ENCODE data around the gene SLC2A10. TPM values are rescaled to one million over a fixed set of nuclear protein-coding genes. Genes with fewer than 3 reads are reported as not detected.

The SLC2A10 gene
- total RNA-seq, 4 donors from 2014 or later: 10.0 to 20.1 (median 11.5) TPM

DNA sequence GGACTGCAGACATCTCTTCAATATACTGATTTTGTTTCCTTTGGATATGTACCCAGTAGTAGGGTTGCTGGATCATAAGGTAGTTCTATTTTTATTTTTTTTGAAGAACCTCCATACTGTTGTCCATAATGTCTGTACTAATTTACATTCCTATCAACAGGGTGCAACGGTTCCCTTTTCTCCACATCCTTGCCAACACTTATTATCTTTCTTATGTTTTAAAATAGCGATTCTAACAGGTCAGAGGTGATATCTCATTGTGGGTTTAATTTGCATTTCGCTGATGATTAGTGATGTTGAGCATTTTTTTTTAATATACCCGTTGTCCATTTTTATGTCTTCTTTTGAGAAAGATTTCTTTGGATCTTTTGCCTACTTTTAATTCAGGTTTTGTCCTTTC is 18.3 kb upstream of the SLC2A10 start:
- H3K9me3 ChIP-seq: no peaks in the 10 kb centered on the region
- H3K36me3 ChIP-seq: peaks cover 0 to 9% of the 10 kb centered on the region in 2 donors
- no peak for TF ChIP-seq EP300 (IDR thresholded peaks at IDR 0.05)
- no peak for TF ChIP-seq POLR2A (IDR thresholded peaks at IDR 0.05)
- TF ChIP-seq, protein P1, sequence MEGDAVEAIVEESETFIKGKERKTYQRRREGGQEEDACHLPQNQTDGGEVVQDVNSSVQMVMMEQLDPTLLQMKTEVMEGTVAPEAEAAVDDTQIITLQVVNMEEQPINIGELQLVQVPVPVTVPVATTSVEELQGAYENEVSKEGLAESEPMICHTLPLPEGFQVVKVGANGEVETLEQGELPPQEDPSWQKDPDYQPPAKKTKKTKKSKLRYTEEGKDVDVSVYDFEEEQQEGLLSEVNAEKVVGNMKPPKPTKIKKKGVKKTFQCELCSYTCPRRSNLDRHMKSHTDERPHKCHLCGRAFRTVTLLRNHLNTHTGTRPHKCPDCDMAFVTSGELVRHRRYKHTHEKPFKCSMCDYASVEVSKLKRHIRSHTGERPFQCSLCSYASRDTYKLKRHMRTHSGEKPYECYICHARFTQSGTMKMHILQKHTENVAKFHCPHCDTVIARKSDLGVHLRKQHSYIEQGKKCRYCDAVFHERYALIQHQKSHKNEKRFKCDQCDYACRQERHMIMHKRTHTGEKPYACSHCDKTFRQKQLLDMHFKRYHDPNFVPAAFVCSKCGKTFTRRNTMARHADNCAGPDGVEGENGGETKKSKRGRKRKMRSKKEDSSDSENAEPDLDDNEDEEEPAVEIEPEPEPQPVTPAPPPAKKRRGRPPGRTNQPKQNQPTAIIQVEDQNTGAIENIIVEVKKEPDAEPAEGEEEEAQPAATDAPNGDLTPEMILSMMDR (IDR thresholded peaks at IDR 0.05): no peak
- TF ChIP-seq POLR2AphosphoS5 (IDR thresholded peaks at IDR 0.05): no peak
- H3K27ac ChIP-seq: no peak overlapping the region
- 67 to 73% methylated on average over 1 to 4 of the region's 4 CpGs for WGBS, 2 donors (ENCODE audit: low coverage in 1 of 2)
- no peak overlapping the region for H3K4me3 ChIP-seq
- ATAC-seq: no peak
- no peaks in the 10 kb centered on the region for H3K27me3 ChIP-seq
- H3K4me1 ChIP-seq: peaks cover 15 to 31% (median 16%) of the 10 kb centered on the region in 3 donors

DNA sequence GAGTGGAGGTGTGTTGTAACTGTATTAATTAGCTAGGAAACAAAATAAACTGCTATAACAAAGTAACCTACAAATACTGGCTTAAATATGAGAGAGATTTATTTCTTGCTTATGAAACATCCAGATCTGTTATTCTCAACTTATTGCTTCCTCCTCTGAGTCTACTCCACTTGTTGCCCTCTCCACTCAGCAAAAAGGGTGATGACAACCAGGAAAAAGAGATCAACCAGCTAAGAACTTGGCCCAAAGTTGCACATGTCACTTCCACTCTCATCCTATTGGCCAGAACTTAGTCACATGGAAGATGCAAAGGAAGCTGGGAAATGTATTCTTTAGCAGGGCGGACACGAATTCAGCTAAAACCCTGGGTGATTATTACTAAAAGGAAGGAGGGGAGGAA is 15.0 kb upstream of the SLC2A10 start:
- ATAC-seq: peak; percentile 18
- no peaks in the 10 kb centered on the region for H3K27me3 ChIP-seq
- no peaks in the 10 kb centered on the region for H3K9me3 ChIP-seq
- 30 to 40% methylated on average over 1 to 2 of the region's 2 CpGs for WGBS, 2 donors (ENCODE audit: low coverage in 1 of 2)
- H3K36me3 ChIP-seq: no peaks in the 10 kb centered on the region
- no peak for TF ChIP-seq EP300 (IDR thresholded peaks at IDR 0.05)
- TF ChIP-seq POLR2A (IDR thresholded peaks at IDR 0.05): no peak
- no peak for TF ChIP-seq POLR2AphosphoS5 (IDR thresholded peaks at IDR 0.05)
- TF ChIP-seq, protein P1 (IDR thresholded peaks at IDR 0.05): no peak
- H3K27ac ChIP-seq: no peak overlapping the region
- peaks cover 0 to 7% (median 2%) of the 10 kb centered on the region in 3 donors for H3K4me1 ChIP-seq
- H3K4me3 ChIP-seq: no peak overlapping the region

DNA sequence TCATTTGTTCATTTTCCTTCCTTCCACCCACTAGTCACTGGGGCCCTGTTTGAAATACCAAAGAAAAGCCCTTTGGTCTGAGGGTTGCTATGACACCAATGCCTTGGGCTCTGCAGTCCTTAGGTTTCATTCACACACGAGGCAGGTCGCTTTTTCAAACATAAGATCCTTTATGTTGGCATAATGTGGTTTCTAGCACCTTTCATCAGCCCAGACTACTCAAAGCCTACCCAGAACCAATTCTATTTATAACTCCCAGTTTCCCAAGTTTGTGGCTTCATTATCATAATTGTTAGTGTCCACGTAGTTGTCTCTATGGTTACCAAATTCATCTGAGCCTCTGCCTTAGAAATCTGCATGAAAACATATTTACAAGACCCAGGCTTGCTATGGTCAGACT is 13.6 kb upstream of the SLC2A10 start:
- no peaks in the 10 kb centered on the region for H3K9me3 ChIP-seq
- no peak for ATAC-seq
- H3K36me3 ChIP-seq: no peaks in the 10 kb centered on the region
- H3K27me3 ChIP-seq: peaks cover 14% of the 10 kb centered on the region
- H3K4me3 ChIP-seq: no peak overlapping the region
- TF ChIP-seq POLR2A (IDR thresholded peaks at IDR 0.05): no peak
- TF ChIP-seq, protein P1 (IDR thresholded peaks at IDR 0.05): no peak
- TF ChIP-seq EP300 (IDR thresholded peaks at IDR 0.05): no peak
- TF ChIP-seq POLR2AphosphoS5 (IDR thresholded peaks at IDR 0.05): no peak
- no peaks in the 10 kb centered on the region for H3K4me1 ChIP-seq
- 44 to 46% methylated on average over 2 to 3 of the region's 3 CpGs for WGBS, 2 donors (ENCODE audit: low coverage in 1 of 2)
- H3K27ac ChIP-seq: no peak overlapping the region

DNA sequence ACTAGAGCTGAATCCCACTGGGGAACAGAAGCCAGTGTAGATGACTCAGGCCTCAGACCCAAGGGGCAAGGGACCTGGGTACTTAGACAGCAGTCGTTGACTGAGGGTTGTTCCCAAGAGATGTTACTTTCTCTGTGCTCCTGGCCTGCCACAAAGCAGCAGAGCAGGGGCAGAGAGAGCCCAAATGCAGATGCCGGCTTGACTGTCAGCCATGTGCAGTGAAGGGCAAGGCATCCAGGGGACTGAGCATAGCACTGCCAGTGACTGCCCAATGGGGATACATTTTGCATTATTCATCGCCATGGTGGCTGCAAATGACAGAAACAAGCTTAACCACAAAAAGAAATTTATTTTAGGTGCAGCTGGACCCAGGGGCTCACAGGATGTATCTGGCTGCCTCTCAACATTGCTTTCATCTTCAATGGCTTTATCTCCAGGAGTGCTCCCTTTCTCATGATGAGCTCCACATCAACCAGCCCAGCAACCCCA is 12.6 kb upstream of the SLC2A10 start:
- H3K27me3 ChIP-seq: peaks cover 17% of the 10 kb centered on the region
- no peak overlapping the region for H3K27ac ChIP-seq
- no peaks in the 10 kb centered on the region for H3K9me3 ChIP-seq
- no peak overlapping the region for H3K4me3 ChIP-seq
- H3K4me1 ChIP-seq: no peaks in the 10 kb centered on the region
- WGBS, 2 donors (ENCODE audit: low coverage in 1 of 2): 100% methylated on average over 1 of the region's 3 CpGs; no CpG with 5 or more reads in 1 of the 2 donors
- ATAC-seq: no peak
- no peaks in the 10 kb centered on the region for H3K36me3 ChIP-seq
- TF ChIP-seq EP300 (IDR thresholded peaks at IDR 0.05): no peak
- TF ChIP-seq POLR2AphosphoS5 (IDR thresholded peaks at IDR 0.05): no peak

DNA sequence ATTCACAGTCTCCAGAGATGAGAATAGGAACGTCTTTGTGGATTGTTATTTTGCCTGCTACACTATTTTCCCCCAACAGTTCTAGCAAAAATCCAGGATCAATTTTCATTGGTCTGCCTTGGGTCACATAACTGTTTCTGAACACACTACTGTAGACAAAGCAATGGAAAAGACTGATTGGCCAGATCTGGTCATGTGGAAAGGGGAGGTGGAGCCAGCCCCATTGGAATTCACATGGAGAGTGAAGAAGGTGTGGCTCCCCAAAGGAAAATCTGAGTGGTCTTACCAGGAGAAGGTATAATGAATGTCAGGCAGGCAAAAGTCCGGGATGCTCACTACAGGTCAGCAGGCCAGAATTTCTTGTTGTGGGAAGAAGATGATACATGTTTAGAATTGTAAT is 10.7 kb upstream of the SLC2A10 start:
- H3K27ac ChIP-seq: no peak overlapping the region
- no peaks in the 10 kb centered on the region for H3K4me1 ChIP-seq
- 63 to 88% methylated on average over 2 of the region's 2 CpGs for WGBS, 2 donors (ENCODE audit: low coverage in 1 of 2)
- no peaks in the 10 kb centered on the region for H3K9me3 ChIP-seq
- TF ChIP-seq, protein P1 (IDR thresholded peaks at IDR 0.05): no peak
- TF ChIP-seq EP300 (IDR thresholded peaks at IDR 0.05): no peak
- TF ChIP-seq POLR2AphosphoS5 (IDR thresholded peaks at IDR 0.05): no peak
- TF ChIP-seq POLR2A (IDR thresholded peaks at IDR 0.05): no peak
- H3K4me3 ChIP-seq: no peak overlapping the region
- no peaks in the 10 kb centered on the region for H3K36me3 ChIP-seq
- H3K27me3 ChIP-seq: peaks cover 23% of the 10 kb centered on the region
- no peak for ATAC-seq

All from gastroesophageal sphincter (tissue), 4 donors.